NCI-H526 (cell line): ENCODE results near the gene MS4A5.

Experiments
- DNase-seq, 2 experiments: peaks; one replicate each; lab custom pipeline; 2025; lab: John Stamatoyannopoulos, UW

MS4A5 gene

GRCh38 chr11:60482361-60482760 lies 53.0 kb downstream of the MS4A5 start:
- DNase-seq = no peak

DNA sequence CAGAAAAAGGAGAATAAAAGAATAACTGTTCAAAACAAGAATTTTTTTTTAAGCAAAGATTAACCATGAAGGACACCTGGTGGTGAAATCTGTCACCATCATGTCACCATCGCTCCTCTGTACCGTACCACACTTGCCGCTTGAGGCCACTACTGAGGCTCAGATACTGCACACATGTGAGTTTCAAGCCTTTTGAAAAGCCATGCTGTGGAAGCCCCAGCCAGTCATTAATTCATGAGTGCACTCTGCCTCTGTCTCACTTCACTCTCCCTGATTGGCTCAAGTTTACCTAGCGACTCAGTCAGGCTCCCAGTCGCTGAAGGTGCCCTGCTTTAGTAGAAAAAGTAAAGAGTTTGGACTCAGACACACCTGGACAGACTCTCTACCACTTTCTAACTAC lies 56.6 kb downstream of the MS4A5 start:
- peak in 1 of 2 experiments; percentile 47 for DNase-seq

DNA sequence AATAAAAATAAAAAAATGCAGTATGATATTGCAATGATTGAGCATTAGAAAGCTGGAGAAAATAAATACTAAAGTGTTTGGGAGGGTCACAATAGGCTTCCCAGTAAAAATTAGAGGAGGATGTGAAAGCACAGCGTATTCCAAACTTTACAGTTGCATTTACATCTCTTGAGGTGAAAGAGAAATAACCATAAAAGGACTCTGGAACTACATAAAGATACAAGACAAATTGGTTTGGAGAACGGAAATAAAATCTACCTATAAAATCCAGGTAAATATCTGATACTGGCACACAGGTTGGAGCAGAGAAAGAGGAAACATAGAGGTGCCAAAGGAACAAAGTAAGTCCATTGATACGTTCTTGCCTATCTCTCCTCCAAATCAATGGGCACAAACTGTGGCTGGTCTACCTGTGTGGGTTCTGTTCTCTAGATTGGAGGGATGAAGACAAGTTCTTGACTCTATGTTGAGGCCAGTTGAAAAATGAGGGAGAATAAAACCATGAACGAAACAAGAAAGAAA lies 63.2 kb downstream of the MS4A5 start, which contains the start of gene MS4A12:
Gene MS4A12 (plus strand): TSS at position 291 of the 522 bp plus-strand sequence. CDS start 4,541 bp downstream, outside the sequence.
- DNase-seq = no peak

GRCh38 chr11:60493454-60493853 lies 64.1 kb downstream of the MS4A5 start:
- no peak for DNase-seq
